HG03045 (cell line): Measurements from ENCODE around the gene OR10H4.
"Not testable (repeated sequence)": the region's sequence is repeated elsewhere in the genome, so short reads cannot be mapped to it uniquely, and the experiment has no call there.

Source experiments
- ATAC-seq: cut with Tn5 transposase; IDR thresholded peaks from one replicate; pipeline ENCODE4 v1.9.1; 2021; ENCODE audit warnings: mild to moderate bottlenecking, moderate library complexity; ENCODE audit not compliant: unreplicated experiment

Gene OR10H4

GRCh38 chr19:15937771-15938170 lies 11.0 kb upstream of the OR10H4 start:
- no peak for ATAC-seq

- ATAC-seq, result no peak
Observed at GRCh38 chr19:15944401-15944800, 4.4 kb upstream of the OR10H4 start.

- no peak for ATAC-seq
Observed at GRCh38 chr19:15945301-15945700, 3.5 kb upstream of the OR10H4 start.

- no peak for ATAC-seq
Observed at GRCh38 chr19:15954820-15955219, 6.0 kb downstream of the OR10H4 start.

GRCh38 chr19:15962319-15962718 lies 13.5 kb downstream of the OR10H4 start:
- no peak for ATAC-seq

- no peak for ATAC-seq
Observed at GRCh38 chr19:15964231-15964630, 15.4 kb downstream of the OR10H4 start.

- no peak for ATAC-seq
Observed at GRCh38 chr19:15971224-15971780, 22.5 kb downstream of the OR10H4 start.

- ATAC-seq, result not testable (repeated sequence)
Observed at GRCh38 chr19:15972043-15972442, 23.2 kb downstream of the OR10H4 start.

GRCh38 chr19:15974856-15975255 lies 26.0 kb downstream of the OR10H4 start:
- ATAC-seq, result no peak

GRCh38 chr19:15976836-15977689 lies 28.3 kb downstream of the OR10H4 start:
- ATAC-seq, result no peak

GRCh38 chr19:15977690-15978089 lies 28.9 kb downstream of the OR10H4 start:
- no peak for ATAC-seq

GRCh38 chr19:15979293-15979692 lies 30.5 kb downstream of the OR10H4 start:
- ATAC-seq, result no peak

GRCh38 chr19:15985831-15986230 lies 37.0 kb downstream of the OR10H4 start:
- ATAC-seq, result not testable (repeated sequence)

GRCh38 chr19:15986701-15987100 lies 37.9 kb downstream of the OR10H4 start:
- ATAC-seq, result no peak

- ATAC-seq, result no peak
Observed at GRCh38 chr19:15989889-15990288, 41.1 kb downstream of the OR10H4 start.

GRCh38 chr19:15991602-15992001 lies 42.8 kb downstream of the OR10H4 start:
- ATAC-seq, result no peak

GRCh38 chr19:15992014-15992413 lies 43.2 kb downstream of the OR10H4 start:
- no peak for ATAC-seq

GRCh38 chr19:15995536-15995935 lies 46.7 kb downstream of the OR10H4 start:
- no peak for ATAC-seq

GRCh38 chr19:15998166-15998565 lies 49.4 kb downstream of the OR10H4 start:
- ATAC-seq, result no peak
